Mesothelial cell of epicardium (in vitro differentiated cells): ENCODE data around the gene RAB3D. TPM values are rescaled to one million over a fixed set of nuclear protein-coding genes. Genes with fewer than 3 reads are reported as not detected.

Source experiments
- DNase-seq, 2 experiments: peaks; one replicate each; pipeline ENCODE4 v3.0.0; 2021; ENCODE audit warnings: low spot score in 2 of 2; ENCODE audit not compliant: unreplicated experiment in 2 of 2
- H3K27ac Mint-ChIP-seq: 2 replicates; pipeline ENCODE4 v1.8.0; 2021; ENCODE audit warnings: mixed read lengths
- H3K27me3 Mint-ChIP-seq: 2 replicates; pipeline ENCODE4 v1.8.0; 2021; ENCODE audit warnings: low read depth, mixed read lengths
- H3K36me3 Mint-ChIP-seq: 2 replicates; pipeline ENCODE4 v1.8.0; 2021; ENCODE audit warnings: mixed read lengths
- H3K4me1 Mint-ChIP-seq: 2 replicates; pipeline ENCODE4 v1.8.0; 2021; ENCODE audit warnings: mixed read lengths
- H3K4me3 Mint-ChIP-seq: 2 replicates; pipeline ENCODE4 v1.8.0; 2021; ENCODE audit warnings: mild to moderate bottlenecking, moderate library complexity, mixed read lengths
- H3K9me3 Mint-ChIP-seq: 2 replicates; pipeline ENCODE4 v1.8.0; 2021; ENCODE audit warnings: mixed read lengths
- total RNA-seq: library from RNA; stranded (reverse); gene quantifications from 3 replicates; pipeline ENCODE4 v1.2.1, GENCODE V29; 2021
- TF ChIP-seq, protein P1 (sequence below): fragments of 200-600 bp; sonication (generic); IDR thresholded peaks from one replicate; pipeline ENCODE4 v1.5.0; 2021; ENCODE audit warnings: antibody characterized with exemption; ENCODE audit not compliant: unreplicated experiment

Gene RAB3D
- total RNA-seq, 1 donor from 2014 or later = 27.3 TPM

DNA sequence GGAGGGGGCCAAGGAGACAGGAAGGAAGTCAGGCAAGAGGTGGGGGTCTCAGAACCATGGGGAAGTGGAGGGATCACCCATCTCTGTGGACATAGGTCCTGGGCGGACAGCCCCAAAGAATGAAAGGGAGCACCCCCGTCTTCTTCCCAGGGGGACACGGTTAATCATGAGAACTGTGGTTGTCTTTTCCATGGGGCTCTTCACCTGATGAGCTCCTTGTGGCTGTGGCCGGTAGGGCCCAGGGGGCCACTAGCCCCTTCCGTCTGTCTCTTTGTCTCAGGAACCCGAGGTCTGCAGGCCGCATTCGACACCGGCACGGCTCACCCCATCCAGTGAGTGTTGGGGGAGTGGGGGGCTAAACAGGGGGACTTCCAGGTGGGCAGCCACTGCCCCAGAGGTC lies 24.4 kb upstream of the RAB3D start:
- no peak overlapping the region for H3K27ac Mint-ChIP-seq
- H3K4me1 Mint-ChIP-seq = no peaks in the 10 kb centered on the region
- TF ChIP-seq, protein P1, sequence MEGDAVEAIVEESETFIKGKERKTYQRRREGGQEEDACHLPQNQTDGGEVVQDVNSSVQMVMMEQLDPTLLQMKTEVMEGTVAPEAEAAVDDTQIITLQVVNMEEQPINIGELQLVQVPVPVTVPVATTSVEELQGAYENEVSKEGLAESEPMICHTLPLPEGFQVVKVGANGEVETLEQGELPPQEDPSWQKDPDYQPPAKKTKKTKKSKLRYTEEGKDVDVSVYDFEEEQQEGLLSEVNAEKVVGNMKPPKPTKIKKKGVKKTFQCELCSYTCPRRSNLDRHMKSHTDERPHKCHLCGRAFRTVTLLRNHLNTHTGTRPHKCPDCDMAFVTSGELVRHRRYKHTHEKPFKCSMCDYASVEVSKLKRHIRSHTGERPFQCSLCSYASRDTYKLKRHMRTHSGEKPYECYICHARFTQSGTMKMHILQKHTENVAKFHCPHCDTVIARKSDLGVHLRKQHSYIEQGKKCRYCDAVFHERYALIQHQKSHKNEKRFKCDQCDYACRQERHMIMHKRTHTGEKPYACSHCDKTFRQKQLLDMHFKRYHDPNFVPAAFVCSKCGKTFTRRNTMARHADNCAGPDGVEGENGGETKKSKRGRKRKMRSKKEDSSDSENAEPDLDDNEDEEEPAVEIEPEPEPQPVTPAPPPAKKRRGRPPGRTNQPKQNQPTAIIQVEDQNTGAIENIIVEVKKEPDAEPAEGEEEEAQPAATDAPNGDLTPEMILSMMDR = no peak
- no peak overlapping the region for H3K4me3 Mint-ChIP-seq
- peaks cover 15% of the 10 kb centered on the region for H3K36me3 Mint-ChIP-seq
- H3K27me3 Mint-ChIP-seq = peaks cover 38% of the 10 kb centered on the region
- no peaks in the 10 kb centered on the region for H3K9me3 Mint-ChIP-seq
- no peak for DNase-seq

DNA sequence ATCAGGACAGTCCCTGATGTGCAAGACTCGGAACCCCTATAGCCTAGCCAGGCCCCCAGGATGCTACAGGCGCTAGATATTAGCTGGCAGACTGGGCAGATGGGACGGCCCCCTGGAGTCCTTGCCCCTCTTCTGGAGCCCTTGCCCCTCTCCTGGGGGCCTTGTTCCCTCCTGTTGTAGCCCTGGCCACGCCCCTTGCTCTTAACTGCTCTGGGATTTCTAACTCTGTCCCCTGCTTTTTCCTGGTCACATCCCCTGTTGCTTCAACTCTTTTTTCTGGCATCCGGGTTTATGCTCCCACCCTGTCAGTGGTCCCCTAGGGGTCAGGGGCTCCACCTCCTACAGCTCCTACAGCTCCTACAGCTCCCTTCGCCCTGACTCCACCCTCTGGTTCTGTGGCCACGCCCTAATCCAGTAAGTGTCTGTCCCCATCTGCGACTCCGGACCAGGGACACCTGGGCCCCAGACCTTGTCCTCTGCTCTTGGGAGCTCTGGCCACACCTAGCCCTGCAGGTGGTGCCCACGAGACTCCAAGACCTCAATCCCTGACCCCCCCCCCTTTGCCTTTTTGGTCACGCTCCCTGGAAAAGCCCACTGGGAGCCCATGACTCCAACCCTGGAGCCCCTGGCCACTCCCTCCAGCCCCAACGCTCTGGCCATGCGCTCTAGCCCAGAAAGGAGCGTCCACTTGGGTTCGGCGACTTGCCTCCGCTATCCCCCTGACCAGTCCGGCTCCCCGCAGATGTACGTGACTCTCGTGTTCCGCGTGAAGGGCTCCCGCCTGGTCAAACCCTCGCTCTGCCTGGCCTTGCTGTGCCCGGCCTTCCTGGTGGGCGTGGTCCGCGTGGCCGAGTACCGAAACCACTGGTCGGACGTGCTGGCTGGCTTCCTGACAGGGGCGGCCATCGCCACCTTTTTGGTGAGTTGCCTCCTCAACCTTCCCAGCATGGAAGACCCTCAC lies 22.6 kb upstream of the RAB3D start:
- H3K27me3 Mint-ChIP-seq = peaks cover 48% of the 10 kb centered on the region
- TF ChIP-seq, protein P1 = no peak
- DNase-seq = no peak
- H3K9me3 Mint-ChIP-seq = no peaks in the 10 kb centered on the region
- no peak overlapping the region for H3K27ac Mint-ChIP-seq
- peak overlapping the region; percentile 39 for H3K4me3 Mint-ChIP-seq
- H3K36me3 Mint-ChIP-seq = peaks cover 15% of the 10 kb centered on the region
- no peaks in the 10 kb centered on the region for H3K4me1 Mint-ChIP-seq

DNA sequence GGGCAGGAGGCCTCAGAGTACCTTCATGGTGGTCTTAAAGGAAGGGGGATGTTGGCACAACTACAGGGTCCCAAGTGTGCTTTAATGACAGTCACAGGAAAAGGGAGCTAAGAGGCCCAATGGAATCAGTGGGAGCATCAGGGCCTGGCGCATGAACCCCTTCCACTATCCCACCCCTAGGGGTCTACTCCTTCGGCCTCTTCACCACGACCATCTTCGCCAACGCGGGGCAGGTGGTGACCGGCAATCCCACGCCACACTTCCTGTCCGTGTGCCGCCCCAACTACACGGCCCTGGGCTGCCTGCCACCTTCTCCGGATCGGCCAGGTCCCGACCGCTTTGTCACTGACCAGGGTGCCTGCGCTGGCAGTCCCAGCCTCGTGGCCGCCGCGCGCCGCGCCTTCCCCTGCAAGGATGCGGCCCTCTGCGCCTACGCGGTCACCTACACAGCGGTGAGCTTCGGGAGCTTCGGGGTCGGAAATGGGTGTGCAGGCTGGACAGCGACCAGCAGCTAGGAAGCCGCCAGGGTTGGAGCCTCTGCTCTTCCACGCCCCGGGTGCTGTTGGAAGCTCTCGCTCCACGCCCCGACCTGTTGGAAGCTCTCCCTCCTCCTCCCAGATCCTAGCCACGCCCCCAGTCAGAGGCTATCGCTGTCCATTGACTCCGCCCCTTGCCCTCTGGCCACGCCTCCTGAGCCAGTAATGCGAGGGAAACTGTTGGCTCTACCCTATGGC lies 21.7 kb upstream of the RAB3D start:
- Mint-ChIP-seq H3K4me1 (peaks cover 3% of the 10 kb centered on the region), H3K27me3 (peaks cover 56% of the 10 kb centered on the region), H3K9me3 (no peaks in the 10 kb centered on the region), H3K36me3 (peaks cover 15% of the 10 kb centered on the region), H3K27ac (no peak overlapping the region), H3K4me3 (peak overlapping the region; percentile 39)
- peak in 1 of 2 experiments; percentile 50 for DNase-seq
- TF ChIP-seq, protein P1 = no peak

DNA sequence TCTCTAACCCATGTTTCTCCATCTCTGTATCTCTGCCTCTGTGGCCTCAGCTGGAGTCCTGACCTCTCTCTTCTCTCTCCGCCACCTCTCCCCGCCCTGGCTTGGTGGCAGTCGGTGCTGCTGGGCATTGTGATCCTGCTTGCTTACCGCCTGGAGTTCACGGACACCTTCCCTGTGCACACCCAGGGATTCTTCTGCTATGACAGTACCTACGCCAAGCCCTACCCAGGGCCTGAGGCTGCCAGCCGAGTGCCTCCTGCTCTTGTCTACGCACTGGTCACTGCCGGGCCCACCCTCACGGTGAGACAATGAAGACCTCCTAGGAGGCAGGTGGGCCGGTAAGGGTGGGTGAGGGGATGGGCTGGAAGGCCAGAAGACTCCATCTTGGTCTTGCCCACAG lies 20.0 kb upstream of the RAB3D start:
- Mint-ChIP-seq H3K4me3 (no peak overlapping the region), H3K36me3 (peaks cover 8% of the 10 kb centered on the region), H3K27ac (no peak overlapping the region), H3K4me1 (peaks cover 9% of the 10 kb centered on the region), H3K27me3 (peaks cover 63% of the 10 kb centered on the region), H3K9me3 (no peaks in the 10 kb centered on the region)
- DNase-seq = no peak
- TF ChIP-seq, protein P1 = no peak

DNA sequence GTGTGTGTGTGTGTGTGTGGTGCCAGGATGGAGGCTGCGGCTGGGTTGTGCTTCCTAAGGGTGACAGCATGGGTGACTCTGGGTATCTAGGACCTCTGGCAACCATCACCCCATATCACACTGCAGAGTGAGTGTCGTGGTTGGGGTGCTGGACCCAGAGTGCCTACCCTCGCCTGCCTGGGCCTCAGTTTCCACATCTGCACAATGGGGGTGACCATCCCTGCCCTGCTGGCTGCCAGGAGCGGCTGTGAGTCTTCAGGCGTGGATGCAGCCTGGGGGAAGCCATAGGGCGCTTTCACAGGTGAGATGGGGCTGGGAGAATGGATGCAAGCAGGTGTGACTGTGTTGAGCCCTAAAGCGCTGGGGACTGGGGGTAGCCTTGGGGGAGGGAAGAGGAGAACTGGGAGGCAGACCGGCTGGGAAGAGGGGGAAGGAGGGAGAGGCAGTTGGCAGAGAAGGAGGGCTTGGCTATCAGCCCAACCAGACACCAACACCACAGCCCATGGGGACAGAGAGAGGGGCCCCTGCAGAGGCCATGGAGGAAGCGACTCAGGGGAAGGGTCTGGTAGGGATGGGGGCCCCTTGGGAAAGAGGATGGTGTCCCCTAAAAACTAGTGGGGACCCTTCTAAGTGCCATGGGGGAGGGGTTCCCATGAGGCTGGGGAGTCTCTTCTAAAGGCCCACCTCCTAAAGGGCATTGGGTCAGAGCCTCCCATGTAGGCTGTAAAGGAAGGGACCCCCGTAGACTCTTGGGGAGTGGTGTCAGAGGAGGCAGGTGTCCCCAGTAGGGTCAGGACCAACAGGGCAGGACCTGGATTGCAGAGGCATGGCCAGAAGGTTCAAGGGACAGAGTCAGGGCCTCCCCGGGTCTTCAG lies 17.5 kb upstream of the RAB3D start:
- Mint-ChIP-seq H3K36me3 (peaks cover 8% of the 10 kb centered on the region), H3K27me3 (peaks cover 55% of the 10 kb centered on the region), H3K27ac (no peak overlapping the region), H3K4me3 (no peak overlapping the region), H3K4me1 (peaks cover 9% of the 10 kb centered on the region), H3K9me3 (no peaks in the 10 kb centered on the region)
- TF ChIP-seq, protein P1 = no peak
- DNase-seq = no peak
